NAMALWA (cell line): ENCODE data around the gene OR4E2.
"Not testable (repeated sequence)": the region's sequence is repeated elsewhere in the genome, so short reads cannot be mapped to it uniquely, and the experiment has no call there.

Source experiments
- DNase-seq: peaks from one replicate; pipeline ENCODE4 v3.0.0-alpha.2; 2015; ENCODE audit warnings: low spot score

OR4E2 gene, protein sequence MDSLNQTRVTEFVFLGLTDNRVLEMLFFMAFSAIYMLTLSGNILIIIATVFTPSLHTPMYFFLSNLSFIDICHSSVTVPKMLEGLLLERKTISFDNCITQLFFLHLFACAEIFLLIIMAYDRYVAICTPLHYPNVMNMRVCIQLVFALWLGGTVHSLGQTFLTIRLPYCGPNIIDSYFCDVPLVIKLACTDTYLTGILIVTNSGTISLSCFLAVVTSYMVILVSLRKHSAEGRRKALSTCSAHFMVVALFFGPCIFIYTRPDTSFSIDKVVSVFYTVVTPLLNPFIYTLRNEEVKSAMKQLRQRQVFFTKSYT

DNA sequence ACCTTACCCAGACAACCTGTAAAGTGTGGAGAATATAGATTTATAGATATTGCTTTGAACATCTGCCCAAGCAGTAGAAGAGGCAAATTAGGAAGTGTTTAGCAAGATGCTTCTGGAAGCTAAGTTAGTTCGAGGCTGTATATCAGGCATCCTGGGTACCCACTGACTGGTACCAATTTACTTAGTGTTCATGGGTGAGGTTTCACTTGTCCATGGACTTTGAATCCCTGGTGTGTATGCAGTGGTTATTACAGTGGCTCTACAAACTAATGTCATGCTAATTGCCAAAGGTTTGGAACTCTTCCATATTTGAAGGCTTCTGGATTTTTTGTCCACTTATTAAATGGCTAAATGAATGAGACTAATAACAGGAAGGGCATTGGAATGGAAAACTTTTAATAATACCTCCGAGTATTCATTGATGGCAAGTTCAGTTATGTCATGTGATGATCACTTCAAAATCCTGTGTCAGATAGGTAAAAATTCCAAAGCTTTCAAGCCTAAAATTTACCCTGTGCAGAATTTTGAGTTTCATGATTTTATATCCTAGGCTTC, at the start of gene OR4E2:
Gene OR4E2 (plus strand): TSS at position 505 of the 555 bp plus-strand sequence. CDS start 11,248 bp downstream, outside the sequence.
- no peak for DNase-seq

DNA sequence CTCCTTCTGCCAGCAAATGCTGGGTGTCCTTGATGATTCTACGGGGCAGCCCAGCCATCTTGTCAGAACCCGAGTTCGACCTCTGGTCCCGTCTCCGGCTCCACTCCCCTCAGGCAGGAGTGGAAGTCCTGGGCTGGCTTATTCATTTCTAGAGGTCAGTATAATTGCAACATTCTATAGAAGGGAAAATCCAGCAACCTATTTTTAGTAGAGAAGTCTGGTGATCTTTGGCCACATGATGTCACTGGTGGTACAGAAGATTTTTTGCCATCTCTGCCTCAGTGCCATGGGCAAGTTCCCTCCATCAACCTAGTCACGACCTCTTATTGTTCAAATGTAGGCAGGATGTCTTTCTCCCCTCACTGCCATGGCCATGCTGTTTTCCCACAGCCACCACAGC, 41.3 kb upstream of the OR4E2 start:
- no peak for DNase-seq

DNA sequence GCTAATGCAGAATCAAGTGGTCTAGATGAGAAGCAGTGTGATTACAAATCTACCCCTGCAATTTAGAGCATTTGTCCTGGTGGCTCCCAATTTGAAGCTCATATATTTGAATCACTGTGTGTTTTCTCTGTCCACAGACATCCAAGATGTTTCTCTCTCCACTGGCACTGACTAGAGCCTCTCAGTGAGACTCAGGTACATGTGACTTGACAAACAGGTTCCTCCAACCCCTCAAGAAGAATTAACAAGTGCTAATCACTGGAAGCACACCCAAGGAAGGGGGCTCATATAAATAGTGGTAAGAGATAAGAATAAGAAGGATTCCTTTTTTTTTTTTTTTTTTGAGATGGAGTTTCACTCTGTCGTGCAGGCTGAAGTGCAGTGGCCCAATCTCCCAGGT, 39.4 kb upstream of the OR4E2 start:
- no peak for DNase-seq

DNA sequence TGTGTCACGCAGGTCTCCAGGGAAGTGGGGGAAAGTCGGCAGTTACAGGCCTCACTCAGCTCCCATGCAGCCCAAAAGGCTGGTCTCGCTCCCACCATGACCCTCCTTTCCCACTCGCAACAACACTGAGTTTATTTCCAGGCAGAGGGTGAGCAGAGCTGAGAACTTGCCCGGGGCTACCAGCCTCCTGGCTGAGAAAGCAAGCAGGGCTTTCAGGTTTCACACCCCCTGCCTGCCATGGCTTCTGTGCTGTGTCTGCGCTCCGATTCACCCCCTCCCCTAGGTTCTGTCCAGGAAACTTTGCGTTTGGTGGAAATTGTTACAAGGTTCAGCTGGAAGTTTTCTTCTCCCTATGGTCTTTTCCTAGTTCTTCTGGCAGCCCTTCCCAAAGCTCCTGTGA, 36.0 kb upstream of the OR4E2 start:
- no peak for DNase-seq

DNA sequence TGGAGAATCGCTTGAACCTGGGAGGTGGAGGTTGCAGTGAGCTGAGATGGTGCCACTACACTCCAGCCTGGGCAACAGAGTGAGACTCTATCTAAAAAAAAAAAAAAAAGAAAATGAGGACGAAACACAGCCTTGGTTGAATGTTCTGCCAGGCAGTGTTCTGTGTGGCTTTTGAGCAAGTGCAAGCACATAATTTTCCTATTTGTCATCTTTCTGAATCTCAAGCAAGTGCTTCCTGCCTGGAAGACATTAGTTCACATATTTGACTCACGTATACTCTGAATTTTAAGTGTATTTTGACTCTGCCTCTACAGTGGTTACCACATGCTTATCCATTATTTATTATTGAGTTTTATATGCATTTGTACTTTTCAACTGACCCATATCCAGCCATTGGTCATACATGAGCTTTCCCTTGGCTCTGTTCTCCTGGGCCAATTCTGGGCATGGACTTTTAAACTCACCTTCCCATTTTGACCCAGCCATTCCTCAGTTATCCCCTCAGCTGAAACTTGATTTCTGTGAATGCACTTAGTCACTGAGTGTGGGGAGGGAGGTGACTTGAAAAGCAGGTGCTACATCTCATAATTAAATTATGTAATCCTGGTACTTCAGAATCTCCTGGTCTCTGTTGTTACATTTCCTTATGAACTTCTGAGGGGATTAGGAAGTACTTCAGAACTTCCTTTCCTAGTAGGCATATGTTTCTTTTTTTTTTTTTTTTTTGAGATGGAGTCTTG, 27.0 kb upstream of the OR4E2 start:
- DNase-seq = no peak

DNA sequence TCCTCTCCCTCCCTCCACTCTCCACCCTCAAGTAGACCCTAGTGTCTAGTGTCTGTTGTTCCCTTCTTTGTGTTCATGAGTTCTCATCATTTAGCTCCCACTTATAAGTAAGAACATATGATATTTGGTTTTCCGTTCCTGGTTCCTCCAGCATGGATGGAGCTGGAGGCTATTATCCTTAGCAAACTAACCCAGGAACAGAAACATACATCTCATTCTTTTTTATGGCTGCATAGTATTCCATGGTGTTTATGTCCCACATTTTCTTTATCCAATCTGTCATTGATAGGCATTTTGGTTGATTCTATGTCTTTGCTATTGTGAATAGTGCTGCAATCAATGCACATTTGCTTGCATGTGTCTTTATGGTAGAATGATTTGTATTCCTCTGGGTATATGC, 23.1 kb upstream of the OR4E2 start:
- not testable (repeated sequence) for DNase-seq

DNA sequence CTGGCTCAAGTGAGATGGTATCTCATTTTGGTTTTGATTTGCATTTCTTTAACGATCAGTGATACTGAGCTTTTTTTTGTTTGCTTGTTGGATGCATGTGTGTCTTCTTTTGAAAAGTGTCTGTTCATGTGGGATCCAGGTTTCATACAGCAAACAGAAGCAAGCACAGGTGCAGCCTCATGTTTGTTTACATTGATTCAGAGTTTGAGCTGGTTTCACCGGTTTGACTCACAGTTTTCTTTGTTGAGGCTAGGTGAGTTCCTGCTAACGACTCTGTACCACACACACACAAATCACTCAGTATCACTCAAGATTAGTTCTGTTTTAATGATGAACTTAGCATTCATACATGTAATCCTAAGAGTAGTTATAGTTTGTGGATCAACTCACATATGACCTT, 22.6 kb upstream of the OR4E2 start:
- no peak for DNase-seq

DNA sequence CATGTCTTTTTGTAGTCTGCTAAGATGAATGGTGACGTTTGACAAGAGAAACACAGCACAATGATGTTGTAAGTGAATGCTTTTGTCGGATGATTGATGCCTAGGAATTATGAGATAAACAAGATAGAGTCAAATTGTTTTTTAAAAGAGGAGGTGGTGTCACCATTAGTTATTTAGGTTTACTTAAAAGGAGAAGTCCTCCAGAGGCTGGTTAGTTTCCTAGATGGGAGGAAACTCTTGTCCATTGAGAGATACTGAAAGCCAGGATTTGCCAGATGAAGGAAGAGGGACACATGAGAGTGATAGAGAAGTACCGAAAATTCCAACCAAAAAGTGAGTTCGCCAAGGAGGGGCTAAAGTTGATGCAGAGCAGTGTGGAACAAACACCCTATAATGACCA, 18.8 kb upstream of the OR4E2 start, which contains the start of gene OR10G2:
Gene OR10G2 (minus strand): TSS at position 101 of the 400 bp plus-strand sequence. CDS start 98 bp downstream, at position 3.
- no peak for DNase-seq

DNA sequence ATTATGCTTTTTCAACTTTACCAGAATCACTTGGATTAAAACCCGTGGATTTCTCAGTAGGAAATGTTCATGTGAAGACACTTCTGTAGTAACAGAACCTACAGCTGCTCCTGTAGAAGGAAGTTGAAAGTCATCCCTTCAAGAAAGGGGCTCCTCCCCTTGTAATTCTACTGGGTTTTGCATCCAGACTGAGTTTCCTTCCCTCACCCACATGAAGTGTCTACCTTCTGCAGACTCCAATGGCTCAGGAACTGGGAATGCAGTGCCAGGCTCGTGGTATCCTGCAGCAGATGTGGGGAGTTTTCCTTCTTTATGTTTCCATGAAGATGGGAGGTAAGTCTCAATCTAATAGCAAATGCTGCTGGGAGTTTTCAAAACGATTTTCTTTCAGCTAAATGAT, 11.0 kb upstream of the OR4E2 start:
- DNase-seq = no peak

DNA sequence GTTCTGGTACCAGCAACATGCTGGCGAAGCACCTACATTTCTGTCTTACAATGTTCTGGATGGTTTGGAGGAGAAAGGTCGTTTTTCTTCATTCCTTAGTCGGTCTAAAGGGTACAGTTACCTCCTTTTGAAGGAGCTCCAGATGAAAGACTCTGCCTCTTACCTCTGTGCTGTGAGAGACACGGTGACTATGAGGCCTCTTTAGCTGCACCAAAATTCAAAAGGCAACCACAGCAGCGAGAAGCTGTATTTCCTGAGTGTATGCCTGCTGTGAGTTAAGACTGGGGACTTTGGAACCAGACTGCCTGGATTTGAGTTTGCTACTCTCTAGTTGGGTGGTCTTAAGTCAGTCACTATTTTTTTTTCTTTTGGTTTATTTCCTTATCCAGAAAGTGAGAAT, 10.2 kb upstream of the OR4E2 start:
- no peak for DNase-seq

DNA sequence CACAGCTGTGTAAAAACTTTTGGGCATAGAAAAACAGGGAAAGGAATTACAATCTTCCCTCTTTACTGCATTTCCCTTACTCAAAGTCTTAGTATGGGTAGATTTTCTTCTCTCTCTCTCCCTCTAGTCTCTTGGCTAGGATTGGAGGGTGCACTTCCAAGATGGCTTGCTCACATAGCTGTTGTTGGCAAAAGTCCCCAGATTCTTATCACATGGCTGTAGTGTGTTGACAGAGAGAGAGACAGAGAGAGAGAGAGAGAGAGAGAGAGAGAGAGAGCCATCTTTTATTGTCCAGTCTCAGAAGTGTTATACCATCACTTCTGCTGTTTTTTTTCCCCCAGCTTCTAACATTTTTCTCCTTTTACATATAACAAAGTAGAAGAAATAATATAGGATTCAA, 6.3 kb upstream of the OR4E2 start:
- DNase-seq = no peak

DNA sequence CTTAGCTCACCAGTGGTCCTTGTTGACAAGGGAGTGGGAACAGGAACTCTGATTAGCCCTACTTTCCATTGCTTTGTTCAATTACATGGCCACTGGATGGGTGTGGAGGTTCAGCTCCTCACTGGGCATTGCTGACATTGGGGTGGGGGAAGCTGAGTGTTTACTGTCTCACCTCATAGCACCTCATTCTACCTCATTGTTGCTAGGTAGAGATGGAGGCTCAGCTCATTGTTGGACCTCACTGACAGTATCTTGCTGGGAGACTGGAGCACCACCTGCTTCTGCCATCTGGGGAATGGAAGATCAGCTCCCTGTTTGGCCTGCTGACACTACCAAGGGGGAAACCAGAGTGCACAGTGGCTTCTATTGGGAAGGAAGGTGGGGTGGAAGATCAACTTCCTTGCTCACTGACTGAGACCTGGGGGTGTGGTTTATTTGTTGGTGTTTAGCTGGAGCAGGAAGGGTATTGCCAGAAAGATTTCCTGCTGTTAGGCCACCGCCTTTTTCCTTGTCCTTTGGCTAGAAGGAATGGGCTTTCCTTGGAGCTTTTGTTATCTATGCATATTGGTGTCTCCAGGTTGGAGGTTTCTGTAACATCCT, 1.3 kb upstream of the OR4E2 start:
- DNase-seq = no peak

DNA sequence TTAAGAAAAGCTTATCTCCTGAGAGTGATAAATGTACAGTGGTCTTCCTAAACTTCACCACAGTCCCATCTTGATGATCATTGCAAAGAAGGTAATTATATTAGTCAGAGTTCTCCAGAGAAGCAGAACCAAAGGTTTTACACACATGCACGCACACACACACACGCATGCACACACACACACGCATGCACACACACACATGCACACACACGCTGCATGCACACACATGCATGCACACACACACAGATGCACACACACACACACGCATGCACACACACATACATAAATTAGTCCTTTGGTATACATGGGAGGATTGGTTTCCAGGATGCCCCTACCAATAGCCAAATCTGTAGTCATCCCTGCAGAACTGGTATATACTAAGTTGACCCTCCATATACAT, 580 bp downstream of the OR4E2 start:
- no peak for DNase-seq

DNA sequence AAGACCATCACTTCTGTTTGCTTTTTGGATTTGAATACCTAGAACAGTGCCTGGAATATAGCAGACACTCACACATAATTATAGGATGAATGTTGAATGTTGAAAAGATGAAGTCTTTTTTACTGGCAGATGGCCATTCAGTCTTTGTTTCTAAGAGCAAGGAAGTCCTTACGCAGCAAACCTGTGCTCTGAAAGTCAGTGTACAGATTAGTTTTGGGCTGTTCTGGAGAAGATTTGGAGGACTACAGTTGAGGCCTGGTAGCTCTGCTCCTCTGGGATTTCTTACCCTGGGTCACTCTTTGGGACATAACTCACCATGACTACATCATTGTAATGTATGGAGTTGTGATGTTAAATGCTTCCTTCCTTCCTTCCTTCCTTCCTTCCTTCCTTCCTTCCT, 3.3 kb downstream of the OR4E2 start:
- no peak for DNase-seq

DNA sequence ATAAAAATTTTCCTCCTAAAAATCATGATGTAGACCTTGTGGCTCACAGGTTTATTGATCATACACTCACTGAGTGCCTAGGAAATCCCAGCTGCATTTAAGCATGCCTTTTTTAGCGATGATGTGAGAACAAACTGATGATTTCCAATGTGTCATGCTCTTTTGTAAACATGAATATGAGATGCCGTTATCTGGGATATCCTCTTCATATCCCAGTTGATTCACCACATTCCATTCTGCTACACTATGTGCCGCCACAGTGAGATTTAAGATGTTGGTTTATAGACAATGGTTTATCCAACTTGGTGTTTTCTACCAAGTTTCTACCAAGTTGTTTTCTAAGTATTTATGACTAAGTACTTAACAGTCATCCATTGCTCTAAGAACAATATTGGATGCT, 14.7 kb downstream of the OR4E2 start:
- DNase-seq = no peak

DNA sequence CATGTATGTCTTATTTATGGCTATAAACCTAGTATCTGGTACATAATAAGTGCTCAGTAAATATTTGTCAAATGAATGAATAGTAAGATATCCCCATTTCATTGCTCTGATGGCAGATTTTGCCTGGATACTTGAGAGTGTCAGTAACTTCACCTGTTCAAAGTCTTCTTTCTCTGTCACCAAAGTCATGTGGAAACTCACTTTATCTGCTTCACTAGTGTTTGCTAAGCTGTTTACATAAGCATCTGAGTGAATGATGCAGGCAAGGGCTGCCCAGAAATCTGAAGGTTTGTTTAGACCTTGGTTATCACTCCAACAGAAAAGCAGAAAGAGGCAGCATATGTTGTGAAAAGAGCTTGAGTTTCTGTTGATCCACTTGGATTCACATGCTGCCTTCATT, 15.6 kb downstream of the OR4E2 start:
- no peak for DNase-seq

DNA sequence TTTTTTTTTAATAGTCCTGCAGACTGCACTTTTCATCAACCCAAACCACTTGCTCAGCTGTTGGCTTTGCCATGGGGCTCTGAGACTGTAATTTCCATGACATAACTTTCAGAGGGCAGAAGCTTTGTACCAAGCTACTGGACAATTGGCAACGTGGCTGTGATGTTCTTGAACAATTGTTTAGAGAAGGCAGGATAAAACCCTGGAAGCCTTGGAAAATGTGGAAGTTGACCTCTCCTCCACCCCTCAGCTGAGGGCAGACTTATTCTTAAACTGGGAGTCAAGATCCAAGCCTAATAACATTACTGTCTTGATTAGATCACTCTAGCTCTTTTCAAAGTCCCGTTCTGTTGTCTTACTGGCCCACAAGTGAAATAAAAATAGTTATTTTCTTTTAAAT, 17.7 kb downstream of the OR4E2 start:
- no peak for DNase-seq

DNA sequence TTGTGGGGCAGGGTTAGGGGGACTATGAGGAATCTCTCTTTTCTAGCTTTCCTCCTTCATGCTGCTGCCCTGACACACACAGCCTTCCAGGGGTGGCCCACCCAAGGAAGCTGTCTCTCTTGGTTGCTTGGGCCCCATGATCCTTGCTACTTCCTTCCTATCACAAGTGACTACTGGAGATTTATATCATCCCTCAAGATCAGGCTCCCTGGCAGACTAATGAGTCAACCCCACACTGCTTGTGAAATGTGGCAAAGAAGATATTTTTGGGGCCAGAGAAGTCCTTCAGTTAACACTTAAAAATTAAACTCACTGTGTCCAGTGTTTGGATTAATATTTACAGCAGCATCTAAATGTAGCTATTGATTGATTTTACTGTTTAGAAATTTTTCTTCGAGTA, 18.5 kb downstream of the OR4E2 start:
- DNase-seq = no peak

DNA sequence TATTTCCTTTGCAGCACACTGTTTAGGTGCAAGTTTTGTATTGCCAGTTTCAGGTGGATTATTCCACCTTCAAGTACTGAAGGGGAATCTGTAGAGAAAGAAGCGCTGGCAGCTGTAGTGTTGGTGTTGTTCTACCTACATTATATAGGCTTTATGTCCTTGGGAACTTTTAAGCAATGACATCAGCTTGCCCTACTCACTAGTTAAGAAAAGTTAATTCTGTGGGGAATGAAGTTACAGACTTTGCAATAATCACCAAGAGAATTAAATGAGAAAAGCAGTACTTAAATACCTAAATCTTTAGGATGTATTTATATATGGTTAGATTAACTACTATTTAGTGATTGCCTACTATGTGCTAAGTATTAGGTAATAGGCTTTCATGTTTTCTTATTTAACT, 20.1 kb downstream of the OR4E2 start, which contains the start of gene OR4E1:
Gene OR4E1 (minus strand): TSS at position 101 of the 400 bp plus-strand sequence. CDS start 2,883 bp downstream, outside the sequence.
- DNase-seq = no peak

DNA sequence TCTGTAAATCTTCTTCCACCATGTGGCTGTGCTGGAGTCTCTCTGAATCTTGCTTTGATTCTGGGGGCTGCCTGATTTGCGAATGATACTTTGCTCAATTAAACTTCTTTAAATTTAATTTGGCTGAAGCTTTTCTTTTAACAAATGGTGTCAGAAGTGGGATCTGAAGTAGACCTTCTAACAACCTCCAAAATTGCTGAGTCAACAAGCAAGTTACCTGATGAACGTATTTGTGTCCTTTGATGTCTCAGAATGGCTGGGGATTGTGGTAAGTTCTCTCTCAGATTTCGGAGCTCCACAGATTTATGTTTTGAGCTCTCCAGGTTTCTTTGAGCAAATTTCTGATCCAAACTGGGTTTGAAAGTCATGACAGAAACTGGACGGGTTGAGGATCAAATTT, 21.9 kb downstream of the OR4E2 start:
- no peak for DNase-seq

DNA sequence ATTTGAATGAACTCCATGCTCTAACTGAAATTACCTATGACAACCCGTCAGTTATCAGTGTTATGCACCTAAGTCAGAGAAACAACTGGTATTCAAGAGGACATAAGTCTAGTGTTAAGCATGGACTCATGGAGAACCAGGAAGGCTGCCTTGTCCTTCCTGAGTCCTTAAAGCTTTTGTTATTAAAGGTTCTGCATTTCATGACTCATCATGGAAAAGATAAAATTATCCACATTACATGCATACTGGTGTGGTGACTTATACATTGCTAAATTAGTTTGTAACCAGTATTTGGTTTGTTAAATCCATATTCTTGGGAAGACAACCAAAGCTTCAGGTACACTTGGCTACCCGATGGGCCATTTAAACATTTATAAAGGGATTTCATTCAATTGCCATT, 26.4 kb downstream of the OR4E2 start:
- DNase-seq = no peak

DNA sequence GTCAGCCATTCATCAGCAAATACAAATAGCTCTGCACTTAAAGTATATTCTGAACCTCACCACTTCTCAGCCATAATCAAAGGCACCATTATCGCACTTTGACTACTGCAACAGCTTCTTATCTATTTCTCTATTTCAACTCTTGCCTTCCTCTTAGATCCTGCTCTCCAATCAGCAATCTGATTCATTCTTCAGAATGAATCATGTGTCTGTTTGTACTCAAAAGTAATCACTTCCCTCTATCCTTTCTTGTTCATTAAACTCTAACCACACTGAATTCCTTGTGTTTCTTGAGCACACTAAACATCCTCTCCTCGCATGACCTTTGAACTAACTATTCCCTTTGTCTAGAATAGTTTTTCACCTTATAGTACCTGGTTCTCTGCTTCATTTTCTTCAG, 32.8 kb downstream of the OR4E2 start:
- DNase-seq = no peak

DNA sequence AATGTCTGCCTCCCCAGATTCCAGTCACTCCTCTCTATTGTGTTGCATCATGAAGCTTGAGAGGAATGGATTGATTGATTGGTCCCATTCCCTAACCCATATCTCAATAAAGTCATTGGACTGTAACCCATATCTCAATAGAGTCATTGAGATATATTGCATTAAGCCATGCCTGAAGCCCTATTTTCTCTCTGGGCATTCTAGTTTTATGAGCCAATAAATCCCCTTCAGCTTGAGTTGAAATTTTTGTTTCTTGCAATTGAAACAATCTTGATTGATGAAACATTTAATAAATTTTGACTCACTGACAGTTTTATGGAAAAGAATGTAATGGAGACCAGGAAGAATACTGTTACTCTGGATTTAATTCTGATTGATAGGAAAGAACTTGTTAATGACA, 40.8 kb downstream of the OR4E2 start:
- no peak for DNase-seq
